Measurements from ENCODE around the gene GAS7. TPM values are rescaled to one million over a fixed set of nuclear protein-coding genes. Genes with fewer than 3 reads are reported as not detected.

Gene GAS7
- total RNA-seq, 1 experiment from 2014 or later = 4.1 TPM

DNA sequence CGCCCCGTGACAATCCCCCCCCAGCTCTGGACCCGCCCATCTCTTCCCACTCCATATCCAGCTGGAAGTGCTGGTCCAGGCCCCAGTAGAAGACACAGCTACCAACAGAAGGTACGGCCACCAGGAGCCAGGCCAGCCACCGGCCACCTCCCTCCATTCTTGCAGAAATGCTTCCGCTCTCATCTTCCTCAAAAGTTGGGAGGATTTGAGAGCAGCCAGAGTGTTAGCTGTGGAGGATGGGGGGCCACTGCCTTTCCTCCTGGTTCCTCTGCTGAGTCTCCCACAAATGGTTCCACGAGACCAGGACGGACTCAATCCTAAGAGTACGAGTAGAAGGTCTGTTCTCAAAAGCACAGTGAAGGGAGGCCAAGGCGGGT, 78.3 kb downstream of the GAS7 start:
- H4K20me1 ChIP-seq (ENCODE audit: insufficient read depth) = no peaks in the 10 kb centered on the region
- peak overlapping the region in 1 of 2 experiments; percentile 44; a peak in 2 of 4 replicates for H3K4me3 ChIP-seq (replicated peaks in 1 of 2; ENCODE audit: low read depth in 1 of 2, low read length in 2 of 2)
- H2AFZ ChIP-seq (ENCODE audit: low read depth, low read length, poor library complexity, severe bottlenecking) = no peak overlapping the region
- TF ChIP-seq, protein P1, sequence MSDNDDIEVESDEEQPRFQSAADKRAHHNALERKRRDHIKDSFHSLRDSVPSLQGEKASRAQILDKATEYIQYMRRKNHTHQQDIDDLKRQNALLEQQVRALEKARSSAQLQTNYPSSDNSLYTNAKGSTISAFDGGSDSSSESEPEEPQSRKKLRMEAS (IDR thresholded peaks at IDR 0.05) = no peak
- TF ChIP-seq, protein P2, sequence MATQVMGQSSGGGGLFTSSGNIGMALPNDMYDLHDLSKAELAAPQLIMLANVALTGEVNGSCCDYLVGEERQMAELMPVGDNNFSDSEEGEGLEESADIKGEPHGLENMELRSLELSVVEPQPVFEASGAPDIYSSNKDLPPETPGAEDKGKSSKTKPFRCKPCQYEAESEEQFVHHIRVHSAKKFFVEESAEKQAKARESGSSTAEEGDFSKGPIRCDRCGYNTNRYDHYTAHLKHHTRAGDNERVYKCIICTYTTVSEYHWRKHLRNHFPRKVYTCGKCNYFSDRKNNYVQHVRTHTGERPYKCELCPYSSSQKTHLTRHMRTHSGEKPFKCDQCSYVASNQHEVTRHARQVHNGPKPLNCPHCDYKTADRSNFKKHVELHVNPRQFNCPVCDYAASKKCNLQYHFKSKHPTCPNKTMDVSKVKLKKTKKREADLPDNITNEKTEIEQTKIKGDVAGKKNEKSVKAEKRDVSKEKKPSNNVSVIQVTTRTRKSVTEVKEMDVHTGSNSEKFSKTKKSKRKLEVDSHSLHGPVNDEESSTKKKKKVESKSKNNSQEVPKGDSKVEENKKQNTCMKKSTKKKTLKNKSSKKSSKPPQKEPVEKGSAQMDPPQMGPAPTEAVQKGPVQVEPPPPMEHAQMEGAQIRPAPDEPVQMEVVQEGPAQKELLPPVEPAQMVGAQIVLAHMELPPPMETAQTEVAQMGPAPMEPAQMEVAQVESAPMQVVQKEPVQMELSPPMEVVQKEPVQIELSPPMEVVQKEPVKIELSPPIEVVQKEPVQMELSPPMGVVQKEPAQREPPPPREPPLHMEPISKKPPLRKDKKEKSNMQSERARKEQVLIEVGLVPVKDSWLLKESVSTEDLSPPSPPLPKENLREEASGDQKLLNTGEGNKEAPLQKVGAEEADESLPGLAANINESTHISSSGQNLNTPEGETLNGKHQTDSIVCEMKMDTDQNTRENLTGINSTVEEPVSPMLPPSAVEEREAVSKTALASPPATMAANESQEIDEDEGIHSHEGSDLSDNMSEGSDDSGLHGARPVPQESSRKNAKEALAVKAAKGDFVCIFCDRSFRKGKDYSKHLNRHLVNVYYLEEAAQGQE (IDR thresholded peaks at IDR 0.05; ENCODE audit: low read depth) = no peak
- no peak for TF ChIP-seq SP1 (IDR thresholded peaks at IDR 0.05; ENCODE audit: low read depth)
- TF ChIP-seq POLR2A (IDR thresholded peaks at IDR 0.05; ENCODE audit: borderline replicate concordance, extremely low read depth, insufficient read depth, insufficient read length) = no peak
- TF ChIP-seq ZNF274 (IDR thresholded peaks at IDR 0.05; ENCODE audit: low read depth, low read length) = no peak
- no peak for TF ChIP-seq SIN3A (IDR thresholded peaks at IDR 0.05; ENCODE audit: low read depth)
- TF ChIP-seq EGR1 (IDR thresholded peaks at IDR 0.05; ENCODE audit: low read depth) = no peak
- no peak for TF ChIP-seq CEBPB (IDR thresholded peaks at IDR 0.05; ENCODE audit: low read depth)
- TF ChIP-seq, protein P3, sequence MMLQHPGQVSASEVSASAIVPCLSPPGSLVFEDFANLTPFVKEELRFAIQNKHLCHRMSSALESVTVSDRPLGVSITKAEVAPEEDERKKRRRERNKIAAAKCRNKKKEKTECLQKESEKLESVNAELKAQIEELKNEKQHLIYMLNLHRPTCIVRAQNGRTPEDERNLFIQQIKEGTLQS (IDR thresholded peaks at IDR 0.05) = no peak
- no peak for TF ChIP-seq POLR2AphosphoS5 (IDR thresholded peaks at IDR 0.05; ENCODE audit: low read depth, low read length)
- no peak for TF ChIP-seq ZFX (IDR thresholded peaks at IDR 0.05)
- no peak for TF ChIP-seq JUND (IDR thresholded peaks at IDR 0.05)
- TF ChIP-seq ELF1 (IDR thresholded peaks at IDR 0.05; ENCODE audit: borderline replicate concordance, low read depth) = no peak
- TF ChIP-seq EZH2 (IDR thresholded peaks at IDR 0.05) = no peak
- TF ChIP-seq, protein P4, sequence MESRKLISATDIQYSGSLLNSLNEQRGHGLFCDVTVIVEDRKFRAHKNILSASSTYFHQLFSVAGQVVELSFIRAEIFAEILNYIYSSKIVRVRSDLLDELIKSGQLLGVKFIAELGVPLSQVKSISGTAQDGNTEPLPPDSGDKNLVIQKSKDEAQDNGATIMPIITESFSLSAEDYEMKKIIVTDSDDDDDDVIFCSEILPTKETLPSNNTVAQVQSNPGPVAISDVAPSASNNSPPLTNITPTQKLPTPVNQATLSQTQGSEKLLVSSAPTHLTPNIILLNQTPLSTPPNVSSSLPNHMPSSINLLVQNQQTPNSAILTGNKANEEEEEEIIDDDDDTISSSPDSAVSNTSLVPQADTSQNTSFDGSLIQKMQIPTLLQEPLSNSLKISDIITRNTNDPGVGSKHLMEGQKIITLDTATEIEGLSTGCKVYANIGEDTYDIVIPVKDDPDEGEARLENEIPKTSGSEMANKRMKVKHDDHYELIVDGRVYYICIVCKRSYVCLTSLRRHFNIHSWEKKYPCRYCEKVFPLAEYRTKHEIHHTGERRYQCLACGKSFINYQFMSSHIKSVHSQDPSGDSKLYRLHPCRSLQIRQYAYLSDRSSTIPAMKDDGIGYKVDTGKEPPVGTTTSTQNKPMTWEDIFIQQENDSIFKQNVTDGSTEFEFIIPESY (IDR thresholded peaks at IDR 0.05; ENCODE audit: extremely low read depth, insufficient replicate concordance, low read length) = no peak
- TF ChIP-seq, protein P5, sequence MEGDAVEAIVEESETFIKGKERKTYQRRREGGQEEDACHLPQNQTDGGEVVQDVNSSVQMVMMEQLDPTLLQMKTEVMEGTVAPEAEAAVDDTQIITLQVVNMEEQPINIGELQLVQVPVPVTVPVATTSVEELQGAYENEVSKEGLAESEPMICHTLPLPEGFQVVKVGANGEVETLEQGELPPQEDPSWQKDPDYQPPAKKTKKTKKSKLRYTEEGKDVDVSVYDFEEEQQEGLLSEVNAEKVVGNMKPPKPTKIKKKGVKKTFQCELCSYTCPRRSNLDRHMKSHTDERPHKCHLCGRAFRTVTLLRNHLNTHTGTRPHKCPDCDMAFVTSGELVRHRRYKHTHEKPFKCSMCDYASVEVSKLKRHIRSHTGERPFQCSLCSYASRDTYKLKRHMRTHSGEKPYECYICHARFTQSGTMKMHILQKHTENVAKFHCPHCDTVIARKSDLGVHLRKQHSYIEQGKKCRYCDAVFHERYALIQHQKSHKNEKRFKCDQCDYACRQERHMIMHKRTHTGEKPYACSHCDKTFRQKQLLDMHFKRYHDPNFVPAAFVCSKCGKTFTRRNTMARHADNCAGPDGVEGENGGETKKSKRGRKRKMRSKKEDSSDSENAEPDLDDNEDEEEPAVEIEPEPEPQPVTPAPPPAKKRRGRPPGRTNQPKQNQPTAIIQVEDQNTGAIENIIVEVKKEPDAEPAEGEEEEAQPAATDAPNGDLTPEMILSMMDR (IDR thresholded peaks at IDR 0.05 in 2 of 3, conservative IDR thresholded peaks at IDR 0.05 in 1 of 3; ENCODE audit: borderline replicate concordance in 1 of 3, insufficient read depth in 1 of 3, low read depth in 2 of 3, low read length in 2 of 3) = no peak
- no peak for TF ChIP-seq FOSL1 (IDR thresholded peaks at IDR 0.05; ENCODE audit: low read depth)
- TF ChIP-seq EZH2phosphoT487 (IDR thresholded peaks at IDR 0.05; ENCODE audit: borderline replicate concordance) = no peak
- ChIA-PET RAD21 (ENCODE audit: low non-redundant PET in 1 of 2, low total read pairs in 2 of 2, uncharacterized antibody in 2 of 2, unreplicated experiment in 2 of 2) (no interaction called here), CTCF (no interaction called here), POLR2A (interaction anchor here (1.3 to 1.4 kb wide), 2 partner anchors 19 to 28 kb away, joined by 3 read pairs; no protein-coding TSS in a partner anchor)
- peak; percentile 4; the same call in 1 of the 2 replicates for ATAC-seq
- H3K9me2 ChIP-seq (ENCODE audit: insufficient read depth) = no peaks in the 10 kb centered on the region
- intact Hi-C loops (cut with micrococcal nuclease) = no loop called here
- no TSS peak for BruUV-seq (replicated peaks)
- no peaks in the 10 kb centered on the region for H3K9me3 ChIP-seq (ENCODE audit: control insufficient read depth in 1 of 2, insufficient read depth in 1 of 2, low read depth in 1 of 2, low read length in 2 of 2)
- no peaks in the 10 kb centered on the region for H3K27me3 ChIP-seq (ENCODE audit: insufficient read depth, low read length)
- no peak for DNase-seq (ENCODE audit: low read depth, low spot score)
- H3K4me1 ChIP-seq (ENCODE audit: control insufficient read depth in 1 of 2, insufficient read depth in 2 of 2, low read length in 2 of 2) = peaks cover 49 to 60% of the 10 kb centered on the region in 2 experiments
- no peaks in the 10 kb centered on the region for H3K79me2 ChIP-seq (ENCODE audit: insufficient read depth, low read length)
- no peaks in the 10 kb centered on the region for H3K36me3 ChIP-seq (ENCODE audit: control insufficient read depth in 1 of 2, insufficient read depth in 2 of 2, low read length in 2 of 2)
- H3K4me2 ChIP-seq (ENCODE audit: low read length) = peak overlapping the region; percentile 67
- H3K9ac ChIP-seq (ENCODE audit: low read length) = peak overlapping the region; percentile 17; the same call in 1 of the 2 replicates
- peak overlapping the region; percentile 74 for H3K27ac ChIP-seq (ENCODE audit: low read depth, low read length)

Measured in HCT116 (cell line).